Liver (tissue), 9 donors: Measurements from ENCODE around the gene ELL2. TPM values are rescaled to one million over a fixed set of nuclear protein-coding genes. Genes with fewer than 3 reads are reported as not detected.

Experiments used
- DNase-seq: peaks from one replicate; pipeline ENCODE4 v3.0.0-alpha.2; 2017; ENCODE audit warnings: low spot score
- H3K27ac ChIP-seq, 2 donors: one replicate each; pipeline ENCODE4 v1.7.0; 2013; ENCODE audit warnings: inconsistent platforms in 2 of 2, low read length in 2 of 2, control low read depth in 1 of 2, low read depth in 1 of 2, mild to moderate bottlenecking in 1 of 2
- H3K27me3 ChIP-seq, 4 donors: one replicate each; pipeline versions ENCODE4 v1.6.1 to v1.7.0; 2013; ENCODE audit warnings: low read length in 3 of 4, inconsistent platforms in 1 of 4, mild to moderate bottlenecking in 1 of 4, moderate library complexity in 1 of 4; ENCODE audit not compliant: control insufficient read depth in 4 of 4, insufficient read depth in 4 of 4
- H3K36me3 ChIP-seq, 4 donors: one replicate each; pipeline versions ENCODE4 v1.6.1 to v1.7.0; 2013; ENCODE audit warnings: low read length in 3 of 4, mild to moderate bottlenecking in 3 of 4, low read depth in 1 of 4, moderate library complexity in 1 of 4; ENCODE audit not compliant: control insufficient read depth in 4 of 4, insufficient read depth in 3 of 4
- H3K4me1 ChIP-seq, 4 donors: one replicate each; pipeline versions ENCODE4 v1.6.1 to v1.7.0; 2013; ENCODE audit warnings: low read length in 3 of 4, mild to moderate bottlenecking in 3 of 4, moderate library complexity in 1 of 4; ENCODE audit not compliant: control insufficient read depth in 4 of 4, insufficient read depth in 4 of 4
- H3K4me3 ChIP-seq, 3 donors: one replicate each; pipeline versions ENCODE4 v1.6.1 to v1.7.0; 2013; ENCODE audit warnings: low read length in 3 of 3, control low read depth in 1 of 3, low read depth in 1 of 3, mild to moderate bottlenecking in 1 of 3
- H3K9ac ChIP-seq, 2 donors: one replicate each; pipeline ENCODE4 v1.7.0; 2013; ENCODE audit warnings: low read length in 2 of 2, mild to moderate bottlenecking in 2 of 2, moderate library complexity in 2 of 2, control low read depth in 1 of 2, low read depth in 1 of 2
- H3K9me3 ChIP-seq, 4 donors: one replicate each; pipeline versions ENCODE4 v1.6.1 to v1.7.0; 2013; ENCODE audit warnings: low read length in 3 of 4; ENCODE audit not compliant: control insufficient read depth in 4 of 4
- CTCF ChIP-seq: fragments of 150-350 bp; IDR thresholded peaks from 2 replicates; pipeline ENCODE4 v1.5.1; 2017; ENCODE audit warnings: improper control_type of control experiment, low read depth, low read length; ENCODE audit not compliant: missing input control
- EGR1 ChIP-seq, 2 donors: IDR thresholded peaks; 2 replicates each; pipeline ENCODE4 v1.6.1; 2016 to 2018; ENCODE audit warnings: antibody characterized with exemption in 2 of 2, low read depth in 2 of 2
- FOXA2 ChIP-seq: IDR thresholded peaks from 2 replicates; pipeline ENCODE4 v1.6.1; 2016; ENCODE audit warnings: antibody characterized with exemption
- GABPA ChIP-seq, 2 donors: IDR thresholded peaks in 1 of 2; conservative IDR thresholded peaks in 1 of 2; 2 replicates each; pipeline ENCODE4 v1.6.1; 2016; ENCODE audit warnings: antibody characterized with exemption in 2 of 2, mild to moderate bottlenecking in 1 of 2, moderate library complexity in 1 of 2
- HNF4G ChIP-seq: IDR thresholded peaks from 2 replicates; pipeline ENCODE4 v1.6.1; 2016; ENCODE audit warnings: antibody characterized with exemption
- JUND ChIP-seq, 2 donors: IDR thresholded peaks; 2 replicates each; pipeline ENCODE4 v1.6.1; 2016; ENCODE audit warnings: antibody characterized with exemption in 2 of 2
- NR2F2 ChIP-seq: IDR thresholded peaks from 2 replicates; pipeline ENCODE4 v1.6.1; 2016; ENCODE audit warnings: antibody characterized with exemption
- RAD21 ChIP-seq, 2 donors: IDR thresholded peaks; 2 replicates each; pipeline ENCODE4 v1.6.1; 2016; ENCODE audit warnings: antibody characterized with exemption in 2 of 2, mild to moderate bottlenecking in 2 of 2
- REST ChIP-seq: IDR thresholded peaks from 2 replicates; pipeline ENCODE4 v1.6.1; 2016; ENCODE audit warnings: antibody characterized with exemption, mild to moderate bottlenecking
- RXRA ChIP-seq, 2 donors: IDR thresholded peaks; 2 replicates each; pipeline ENCODE4 v1.6.1; 2017 to 2018; ENCODE audit warnings: antibody characterized with exemption in 2 of 2, mild to moderate bottlenecking in 1 of 2
- TAF1 ChIP-seq: conservative IDR thresholded peaks from 2 replicates; pipeline ENCODE4 v1.6.1; 2016; ENCODE audit warnings: antibody characterized with exemption, mild to moderate bottlenecking
- YY1 ChIP-seq: IDR thresholded peaks from 2 replicates; pipeline ENCODE4 v1.6.1; 2016; ENCODE audit warnings: antibody characterized with exemption, mild to moderate bottlenecking
- WGBS: extraction: QIAGEN DNeasy Blood & Tissue Kit; methylation state at CpG from one replicate; pipeline ENCODE4 v1.1.7; 2013; 5-methylcytosine and 5-hydroxymethylcytosine counted together
- polyA plus RNA-seq, 2 donors: library from polyadenylated mRNA; stranded (reverse) in 1 of 2; unstranded in 1 of 2; fragments of 200-250 nt in 1 of 2; fragments of >200 nt in 1 of 2; fragmentation: Nextera tagmentation in 1 of 2; extraction: Ambion mirVana in 1 of 2; gene quantifications; one replicate each; pipeline versions ENCODE4 v1.2.1 to v1.2.3, GENCODE V29; 2013 to 2015
- total RNA-seq, 2 donors: library from RNA; depleted of rRNA; stranded (reverse); fragments of >200 nt; gene quantifications; one replicate each; pipeline ENCODE4 v1.2.3, GENCODE V29; 2014
- donor health status: healthy.
- donor health status: healthy.
- donor health status: healthy.
- donor health status: healthy.
- donor health status: healthy.

Gene ELL2
- total and polyA plus RNA-seq, 4 donors = 21.0 to 64.5 (median 45.9) TPM

DNA sequence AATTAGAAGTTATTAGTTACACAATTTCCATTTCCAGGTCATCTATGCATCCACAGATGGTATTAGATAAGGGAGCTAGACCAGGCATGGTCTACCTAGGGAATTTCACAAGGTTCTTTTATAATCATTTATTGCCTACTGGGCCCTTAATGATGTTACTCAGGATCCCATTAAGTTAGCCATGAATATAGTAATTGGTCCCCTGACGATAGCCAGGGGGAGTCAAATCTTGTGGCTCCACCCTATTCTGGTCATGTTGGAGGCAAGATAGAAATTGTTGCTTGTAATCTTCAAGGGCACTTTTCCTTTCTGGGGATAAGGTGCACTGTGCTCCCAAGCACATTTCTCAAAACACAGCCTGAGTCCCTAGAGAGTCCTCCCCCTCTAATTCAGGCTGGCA, 14.1 kb upstream of the ELL2 start:
- TF ChIP-seq REST (no peak), RAD21 (IDR thresholded peaks at IDR 0.05) (no peak)
- Histone ChIP-seq H3K4me3 (no peak overlapping the region), H3K27ac (no peak overlapping the region), H3K36me3 (no peaks in the 10 kb centered on the region), H3K4me1 (peaks cover 0 to 2% (median 0%) of the 10 kb centered on the region in 4 donors), H3K9ac (no peak overlapping the region), H3K9me3 (no peaks in the 10 kb centered on the region), H3K27me3 (no peaks in the 10 kb centered on the region)
- DNase-seq = no peak
- whole genome bisulfite sequencing = 97% methylated on average over 1 of the region's 1 CpG

DNA sequence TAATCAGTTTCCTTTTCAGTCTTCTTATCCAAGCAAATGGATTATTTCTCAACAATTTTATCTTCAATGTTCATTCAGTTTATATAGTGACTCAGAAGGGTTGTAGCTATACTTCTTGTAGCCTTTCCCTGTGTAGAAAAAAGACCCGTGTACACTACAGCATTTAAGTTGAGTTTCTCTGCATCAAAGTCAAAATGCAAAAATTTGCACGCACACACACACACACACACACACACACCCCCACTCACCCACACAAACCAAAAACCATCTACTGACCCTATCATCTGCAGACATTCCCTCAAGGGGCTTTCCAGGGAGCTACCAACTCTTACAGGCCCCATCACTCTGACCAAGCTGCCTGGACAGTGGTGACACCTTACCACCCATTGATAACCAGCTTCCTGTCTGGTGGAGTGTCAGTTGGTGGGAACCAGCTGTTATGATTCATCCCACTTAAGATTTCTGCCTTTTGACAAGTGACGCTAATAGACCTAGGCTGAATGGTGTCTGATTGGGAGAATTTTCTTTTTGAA, 12.2 kb upstream of the ELL2 start:
- 79% methylated on average over 3 of the region's 3 CpGs for WGBS
- Histone ChIP-seq H3K27ac (no peak overlapping the region), H3K36me3 (no peaks in the 10 kb centered on the region), H3K9ac (no peak overlapping the region), H3K4me1 (peaks cover 0 to 10% (median 8%) of the 10 kb centered on the region in 4 donors), H3K9me3 (no peaks in the 10 kb centered on the region), H3K27me3 (no peaks in the 10 kb centered on the region), H3K4me3 (no peak overlapping the region)
- DNase-seq = no peak
- TF ChIP-seq NR2F2 (no peak), TAF1 (no peak), YY1 (no peak), HNF4G (no peak), EGR1 (IDR thresholded peaks at IDR 0.05; ENCODE audit: low read depth in 2 of 2) (no peak), JUND (IDR thresholded peaks at IDR 0.05) (no peak)

GRCh38 chr5:95972196-95972595, 10.5 kb upstream of the ELL2 start:
- Histone ChIP-seq H3K9me3 (no peaks in the 10 kb centered on the region), H3K4me3 (no peak overlapping the region), H3K36me3 (no peaks in the 10 kb centered on the region), H3K27me3 (no peaks in the 10 kb centered on the region), H3K4me1 (peaks cover 0 to 10% (median 7%) of the 10 kb centered on the region in 4 donors), H3K9ac (no peak overlapping the region), H3K27ac (no peak overlapping the region)
- no peak for DNase-seq
- TF ChIP-seq YY1 (no peak), RXRA (IDR thresholded peaks at IDR 0.05) (no peak), EGR1 (IDR thresholded peaks at IDR 0.05; ENCODE audit: low read depth in 2 of 2) (no peak), GABPA (IDR thresholded peaks at IDR 0.05 in 1 of 2, conservative IDR thresholded peaks at IDR 0.05 in 1 of 2) (no peak), CTCF (no peak), TAF1 (no peak), RAD21 (IDR thresholded peaks at IDR 0.05) (no peak), FOXA2 (no peak), NR2F2 (no peak)
